Sciatic nerve (tissue), 2 donors: ENCODE results near the gene EIF4E. TPM values are rescaled to one million over a fixed set of nuclear protein-coding genes. Genes with fewer than 3 reads are reported as not detected.
"Not testable (repeated sequence)": the region's sequence is repeated elsewhere in the genome, so short reads cannot be mapped to it uniquely, and the experiment has no call there.

Experiments used
- ATAC-seq: fragments of 200-7000 bp; cut with Tn5 transposase; one replicate; pipeline ENCODE4 v1.9.1; 2020; ENCODE audit warnings: mild to moderate bottlenecking, moderate library complexity
- DNase-seq: peaks from one replicate; pipeline ENCODE4 v3.0.0-alpha.2; 2020; ENCODE audit warnings: low spot score
- intact Hi-C: fragments of 100-400 bp; cut with DNase I; formaldehyde crosslinking; loops from one replicate; pipeline ENCODE4 v1.14.2; 2022
- total RNA-seq: library from RNA; stranded (reverse); fragmentation: NEBNext Ultra II Directional; extraction: Animal tissue kit (Norgen Biotek cat#: 25700); gene quantifications from one replicate; pipeline ENCODE4 v1.2.1, GENCODE V29; 2021
- donor health status: DM: no; HTN: no; CAD: no.
- donor health status: DM: no; HTN: no; CAD: no.

Gene EIF4E
- total RNA-seq, 1 donor from 2014 or later, result 54.5 TPM

- DNase-seq, result no peak
- ATAC-seq, result no peak
These were observed 37.2 kb downstream of the EIF4E start for GRCh38 chr4:98891478-98892337.

GRCh38 chr4:98890702-98891455 lies 38.1 kb downstream of the EIF4E start:
- ATAC-seq (no peak), DNase-seq (no peak)
- intact Hi-C loops, result no loop called here

More at GRCh38 chr4:98891478-98892337, 37.2 kb downstream of the EIF4E start:
- intact Hi-C loops, result no loop called here

- no peak for DNase-seq
- ATAC-seq, result no peak
- intact Hi-C loops, result no loop called here
These were observed 41.8 kb downstream of the EIF4E start for GRCh38 chr4:98887145-98887544.

- DNase-seq, ATAC-seq, intact Hi-C loops: not testable (repeated sequence)
These were observed 42.6 kb downstream of the EIF4E start for GRCh38 chr4:98886382-98886781.

- ATAC-seq, intact Hi-C loops, DNase-seq: not testable (repeated sequence)
These were observed 48.0 kb downstream of the EIF4E start for GRCh38 chr4:98880884-98881283.

GRCh38 chr4:98879515-98879914 lies 49.4 kb downstream of the EIF4E start:
- DNase-seq (no peak), ATAC-seq (no peak)
- intact Hi-C loops, result no loop called here

- no peak for ATAC-seq
- intact Hi-C loops, result no loop called here
- DNase-seq, result no peak
These were observed 55.9 kb downstream of the EIF4E start for GRCh38 chr4:98873059-98873458.

- DNase-seq, ATAC-seq, intact Hi-C loops: not testable (repeated sequence)
These were observed 56.6 kb downstream of the EIF4E start for GRCh38 chr4:98872120-98872906.

- no peak for ATAC-seq
- no peak for DNase-seq
- intact Hi-C loops, result no loop called here
These were observed 61.3 kb downstream of the EIF4E start for GRCh38 chr4:98867648-98868047.

GRCh38 chr4:98865059-98865458 lies 63.9 kb downstream of the EIF4E start:
- ATAC-seq (no peak), DNase-seq (no peak)
- intact Hi-C loops, result no loop called here

GRCh38 chr4:98864560-98864959 lies 64.4 kb downstream of the EIF4E start:
- intact Hi-C loops, result no loop called here

GRCh38 chr4:98862371-98862770 lies 66.6 kb downstream of the EIF4E start:
- DNase-seq, result no peak
- intact Hi-C loops, result no loop called here
- no peak for ATAC-seq

More at GRCh38 chr4:98864560-98864959, 64.4 kb downstream of the EIF4E start:
- ATAC-seq, result no peak
- DNase-seq, result no peak

GRCh38 chr4:98861100-98861884 lies 67.6 kb downstream of the EIF4E start:
- ATAC-seq (no peak), DNase-seq (no peak)
- intact Hi-C loops, result no loop called here

GRCh38 chr4:98851806-98852205 lies 77.1 kb downstream of the EIF4E start:
- ATAC-seq, result no peak
- no peak for DNase-seq
- intact Hi-C loops, result no loop called here

- no peak for ATAC-seq
- DNase-seq, result no peak
- intact Hi-C loops, result no loop called here
These were observed 78.0 kb downstream of the EIF4E start for GRCh38 chr4:98850937-98851336.

GRCh38 chr4:98848448-98848847 lies 80.5 kb downstream of the EIF4E start:
- intact Hi-C loops, result no loop called here
- no peak for ATAC-seq
- DNase-seq, result no peak

- DNase-seq (no peak), ATAC-seq (no peak)
- intact Hi-C loops, result loop anchor here (1.0 kb wide), 1 partner anchor 9 kb away; no protein-coding TSS in a partner anchor
These were observed 83.0 kb downstream of the EIF4E start for GRCh38 chr4:98845960-98846359.

- DNase-seq, ATAC-seq, intact Hi-C loops: not testable (repeated sequence)
These were observed 86.0 kb downstream of the EIF4E start for GRCh38 chr4:98842917-98843316.
